GM12878 (cell line): ENCODE data around the gene PHOX2A. TPM values are rescaled to one million over a fixed set of nuclear protein-coding genes. Genes with fewer than 3 reads are reported as not detected.

Experiments used
- ATAC-seq: fragments of 200-7000 bp; cut with Tn5 transposase; 3 replicates; pipeline ENCODE4 v1.9.1; 2020; ENCODE audit warnings: mild to moderate bottlenecking, moderate library complexity
- BruUV-seq: library from RNA; stranded (reverse); fragments of 400-500 nt; replicated peaks from 2 replicates; lab custom pipeline; 2021; lab: Mats Ljungman, UMichigan
- CTCF ChIA-PET: fragments of 300-600 bp; sonication (Branson Sonifier 250); formaldehyde crosslinking; extraction: SDS; loops from one replicate; lab custom pipeline; 2021; ENCODE audit warnings: inconsistent platforms; lab: Yijun Ruan, JAX
- POLR2A ChIA-PET: fragments of 350-600 bp; formaldehyde crosslinking; extraction: SDS; loops from one replicate; lab custom pipeline; 2021; ENCODE audit warnings: inconsistent platforms; lab: Charles Lee
- RAD21 ChIA-PET: fragments of 300-600 bp; sonication (Branson Sonifier 250); formaldehyde crosslinking; loops from one replicate; lab custom pipeline; 2023; ENCODE audit warnings: antibody characterized with exemption; ENCODE audit not compliant: unreplicated experiment; lab: Charles Lee
- SMC1A ChIA-PET: fragments of 300-600 bp; sonication (Branson Sonifier 250); formaldehyde crosslinking; loops from one replicate; lab custom pipeline; 2023; ENCODE audit not compliant: unreplicated experiment, uncharacterized antibody; lab: Charles Lee
- DNase-seq: peaks from one replicate; pipeline ENCODE4 v3.0.0-alpha.2; 2011; ENCODE audit warnings: low read depth, low spot score
- FAIRE-seq: peaks from 3 replicates; lab custom pipeline; 2011; peaks lifted over from hg19 to GRCh38; lab: Jason Lieb, UNC
- H2AFZ ChIP-seq: 2 replicates; pipeline ENCODE4 v1.6.0; 2011; ENCODE audit warnings: low read depth, low read length, control low read depth; ENCODE audit not compliant: control insufficient read depth
- H3K27ac ChIP-seq: 2 replicates; pipeline ENCODE4 v1.5.1; 2011; ENCODE audit warnings: control low read depth; ENCODE audit not compliant: control insufficient read depth, insufficient read depth
- H3K27me3 ChIP-seq, 2 experiments: replicated peaks in 1 of 2; 2 replicates each; pipeline versions ENCODE4 v1.6.0 to v1.6.1; 2011; ENCODE audit warnings: low read length in 1 of 2; ENCODE audit not compliant: control insufficient read depth in 2 of 2, insufficient read depth in 2 of 2
- H3K36me3 ChIP-seq, 2 experiments: 2 replicates each; pipeline ENCODE4 v1.5.1; 2011; ENCODE audit warnings: low read length in 1 of 2; ENCODE audit not compliant: control insufficient read depth in 2 of 2, insufficient read depth in 2 of 2
- H3K4me1 ChIP-seq: 2 replicates; pipeline ENCODE4 v1.6.1; 2011; ENCODE audit warnings: mild to moderate bottlenecking, low read length, moderate library complexity, mixed read lengths; ENCODE audit not compliant: control insufficient read depth, insufficient read depth
- H3K4me2 ChIP-seq: 2 replicates; pipeline ENCODE4 v1.6.0; 2011; ENCODE audit warnings: control low read depth; ENCODE audit not compliant: control insufficient read depth, insufficient read depth
- H3K4me3 ChIP-seq: fragments of 200-600 bp; sonication (generic); 2 replicates; pipeline ENCODE4 v1.5.1; 2016
- H3K79me2 ChIP-seq: 2 replicates; pipeline ENCODE4 v1.6.0; 2011; ENCODE audit warnings: low read length; ENCODE audit not compliant: control insufficient read depth, insufficient read depth
- H3K9ac ChIP-seq: 2 replicates; pipeline ENCODE4 v1.8.0; 2011; ENCODE audit warnings: low read length, control low read depth, mixed read lengths; ENCODE audit not compliant: control insufficient read depth, insufficient read depth
- H3K9me3 ChIP-seq: replicated peaks from 3 replicates; pipeline ENCODE4 v1.5.1; 2011; ENCODE audit warnings: mild to moderate bottlenecking, low read length; ENCODE audit not compliant: control insufficient read depth, insufficient read depth
- H4K20me1 ChIP-seq: 2 replicates; pipeline ENCODE4 v1.6.0; 2011; ENCODE audit not compliant: control insufficient read depth, insufficient read depth
- FOS ChIP-seq: IDR thresholded peaks from 3 replicates; pipeline ENCODE4 v1.6.1; 2011; ENCODE audit warnings: borderline replicate concordance; ENCODE audit not compliant: insufficient read length; ENCODE audit errors: extremely low read depth
- GATAD2B ChIP-seq: fragments of 450-650 bp; conservative IDR thresholded peaks from 2 replicates; pipeline ENCODE4 v1.6.1; 2017; ENCODE audit warnings: low read depth, mild to moderate bottlenecking, moderate library complexity
- IKZF1 ChIP-seq: fragments of 450-650 bp; conservative IDR thresholded peaks from 2 replicates; pipeline ENCODE4 v1.6.1; 2017; ENCODE audit warnings: antibody characterized with exemption, mild to moderate bottlenecking
- MLLT1 ChIP-seq: fragments of 450-650 bp; IDR thresholded peaks from 2 replicates; pipeline ENCODE4 v1.6.1; 2016; ENCODE audit warnings: mild to moderate bottlenecking
- MTA3 ChIP-seq: IDR thresholded peaks from 2 replicates; pipeline ENCODE4 v1.6.1; 2012; ENCODE audit warnings: low read length, inconsistent platforms, borderline replicate concordance
- NKRF ChIP-seq: fragments of 450-650 bp; conservative IDR thresholded peaks from 2 replicates; pipeline ENCODE4 v1.6.1; 2017; ENCODE audit warnings: mild to moderate bottlenecking, moderate library complexity
- POLR2A ChIP-seq: IDR thresholded peaks from 2 replicates; pipeline ENCODE4 v1.6.1; 2011; ENCODE audit warnings: low read depth, mild to moderate bottlenecking, low read length
- PRDM15 ChIP-seq: fragments of 450-650 bp; formaldehyde crosslinking; IDR thresholded peaks from 2 replicates; pipeline ENCODE4 v1.4.0; 2020; ENCODE audit warnings: mild to moderate bottlenecking, moderate library complexity
- RB1 ChIP-seq: fragments of 450-650 bp; formaldehyde crosslinking; IDR thresholded peaks from 2 replicates; pipeline ENCODE4 v1.6.1; 2017; ENCODE audit warnings: mild to moderate bottlenecking, borderline replicate concordance
- SKIL ChIP-seq: fragments of 450-650 bp; IDR thresholded peaks from 2 replicates; pipeline ENCODE4 v1.6.1; 2017; ENCODE audit warnings: mild to moderate bottlenecking, low read depth, inconsistent platforms; ENCODE audit not compliant: poor library complexity, severe bottlenecking
- YY1 ChIP-seq: IDR thresholded peaks from 2 replicates; pipeline ENCODE4 v1.6.1; 2011; ENCODE audit warnings: low read depth, mild to moderate bottlenecking, low read length
- WGBS: methylation state at CpG from one replicate; pipeline ENCODE4 v1.1.6; 2016; ENCODE audit warnings: low lambda C conversion rate; ENCODE audit not compliant: insufficient replicate concordance, insufficient coverage; ENCODE audit errors: missing lambda C conversion rate; 5-methylcytosine and 5-hydroxymethylcytosine counted together
- in situ Hi-C: fragments of 300-500 bp; cut with MboI; formaldehyde crosslinking; loops from 9 replicates; pipeline ENCODE4 v1.14.3; 2018; ENCODE audit warnings: mixed read lengths
- intact Hi-C: fragments of 100-400 bp; cut with micrococcal nuclease; formaldehyde crosslinking; loops from one replicate; pipeline ENCODE4 v1.14.2; 2022; ENCODE audit not compliant: unreplicated experiment
- polyA plus RNA-seq, 11 experiments: library from polyadenylated mRNA; depleted of rRNA in 4 of 11; unstranded in 6 of 11; stranded (reverse) in 5 of 11; fragments of >200 nt; fragmentation: Nextera tagmentation in 4 of 11; fragmentation: Illumina TruSeq in 1 of 11; extraction: Ambion mirVana in 4 of 11; extraction: Trizol in 1 of 11; gene quantifications; 1 replicate in 1 of 11; 2 replicates in 10 of 11; pipeline versions ENCODE4 v1.2.1 to v1.2.3, GENCODE V29; 2011 to 2016; ENCODE audit warnings: inconsistent platforms in 2 of 11, missing spikeins in 2 of 11, low read depth in 1 of 11
- total RNA-seq, 4 experiments: library from RNA; depleted of rRNA in 3 of 4; stranded (reverse); fragments of >200 nt in 3 of 4; fragmentation: Illumina TruSeq in 1 of 4; extraction: Trizol in 1 of 4; gene quantifications; 2 replicates each; pipeline versions ENCODE4 v1.2.1 to v1.2.3, GENCODE V29; 2013 to 2021

The PHOX2A gene
- total and polyA plus RNA-seq, 10 of the 15 experiments (the other 5 are each of a cell fraction or from before 2014, with no cell fraction given), result not detected

- peak overlapping the region; percentile 52 for H2AFZ ChIP-seq
- FAIRE-seq, result no peak
- in situ Hi-C loops, result no loop called here
- peak overlapping the region; percentile 99 for H3K4me3 ChIP-seq
- peak; percentile 74 for ATAC-seq
- ChIA-PET SMC1A (interaction anchor here (0.9 to 2.3 kb wide), 4 partner anchors 13 to 129 kb away, joined by 3 to 8 read pairs (median 3); no protein-coding TSS in a partner anchor), POLR2A (interaction anchor here (0.6 to 1.9 kb wide), 12 partner anchors 12 to 310 kb away, joined by 3 to 9 read pairs (median 4); partner anchors contain the start of genes ANAPC15, RNF121 and XNDC1N), RAD21 (interaction anchor here (0.6 to 2.4 kb wide), 14 partner anchors 12 to 296 kb away, joined by 3 to 11 read pairs (median 4); partner anchors contain the start of gene XNDC1N), CTCF (interaction anchor here (0.7 to 1.3 kb wide), 7 partner anchors 13 to 384 kb away, joined by 3 to 4 read pairs (median 3); no protein-coding TSS in a partner anchor)
- peaks cover 26% of the 10 kb centered on the region for H3K79me2 ChIP-seq
- no peaks in the 10 kb centered on the region; the same call in 1 of the 2 replicates for H4K20me1 ChIP-seq
- no peaks in the 10 kb centered on the region for H3K27me3 ChIP-seq
- intact Hi-C loops, result loop anchor here (1.0 to 5.0 kb wide), 2 partner anchors 112 to 208 kb away; partner anchors contain the start of genes ANAPC15 and CLPB
- DNase-seq, result no peak
- WGBS, result under 1% methylated on average over 56 of the region's 84 CpGs
- peaks cover 23% of the 10 kb centered on the region for H3K4me1 ChIP-seq
- H3K9ac ChIP-seq, result peak overlapping the region; percentile 89
- H3K36me3 ChIP-seq, result peaks cover 1 to 7% of the 10 kb centered on the region in 2 experiments; a peak in 3 of 4 replicates
- H3K27ac ChIP-seq, result peak overlapping the region; percentile 75
- BruUV-seq, result no TSS peak
- peak overlapping the region; percentile 82; the same call in 1 of the 2 replicates for H3K4me2 ChIP-seq
- no peaks in the 10 kb centered on the region for H3K9me3 ChIP-seq
- TF ChIP-seq PRDM15 (CRISPR knock-in tag) (no peak), MLLT1 (peak; percentile 52), POLR2A (peak; percentile 65), FOS (no peak), GATAD2B (0 out of 2 replicates have a peak, but pooled peaks have one; percentile 62), IKZF1 (peak; percentile 69), NKRF (peak; percentile 92; the same call in 1 of the 2 replicates), MTA3 (no peak), SKIL (no peak), RB1 (no peak), YY1 (no peak)
These were observed 20.1 kb downstream of the PHOX2A start for GRCh38 chr11:72223615-72224563.
